GM21576 (cell line): ENCODE measurements around the gene FXYD6.
"Not testable (repeated sequence)": the region's sequence is repeated elsewhere in the genome, so short reads cannot be mapped to it uniquely, and the experiment has no call there.

ENCODE experiments used
- ATAC-seq: cut with Tn5 transposase; IDR thresholded peaks from one replicate; pipeline ENCODE4 v1.9.1; 2021; ENCODE audit warnings: mild to moderate bottlenecking, moderate library complexity; ENCODE audit not compliant: unreplicated experiment

Gene FXYD6

GRCh38 chr11:117871160-117871559 lies 5.3 kb downstream of the FXYD6 start:
- no peak for ATAC-seq

DNA sequence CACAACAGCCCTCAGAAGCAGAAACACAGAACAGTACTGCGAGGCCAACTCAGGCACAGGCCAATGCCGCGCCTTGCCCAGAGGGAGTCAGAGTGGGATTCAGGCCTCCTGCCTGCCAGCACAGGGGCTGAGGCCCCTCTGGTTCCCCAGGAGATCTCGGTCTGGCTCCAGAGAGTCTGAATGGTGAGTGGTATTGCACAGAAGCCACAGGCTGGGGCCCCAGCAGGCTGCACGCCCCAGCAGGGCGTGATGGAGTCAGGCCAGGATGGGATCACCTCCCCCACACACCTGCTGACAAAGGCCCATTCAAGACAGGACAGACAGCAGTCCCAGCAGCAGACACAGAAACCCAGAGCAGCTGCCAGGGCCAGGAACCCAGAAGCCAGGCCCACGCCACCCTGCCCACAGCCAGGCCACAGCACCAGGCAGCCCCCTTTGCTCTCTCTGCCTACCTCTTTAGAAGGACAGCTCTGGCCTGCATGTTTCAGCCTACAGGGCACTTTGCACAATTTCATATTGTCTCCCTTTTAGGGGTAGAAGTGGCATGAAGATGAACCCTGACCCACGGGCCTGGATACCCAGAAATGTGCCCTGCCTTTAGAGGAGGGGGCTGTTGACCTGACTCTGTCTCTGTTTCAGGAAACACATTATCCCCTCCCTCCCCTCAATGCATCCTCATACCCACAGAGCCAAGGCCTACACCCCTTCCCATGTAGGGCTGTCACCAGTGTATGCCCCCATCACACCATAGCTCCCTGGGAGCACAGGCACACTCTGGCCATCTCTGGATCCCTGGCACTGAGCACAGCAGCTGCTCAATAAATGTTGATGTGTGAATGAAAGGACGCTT lies 6.1 kb downstream of the FXYD6 start:
- no peak for ATAC-seq

GRCh38 chr11:117869604-117870003 lies 6.9 kb downstream of the FXYD6 start:
- ATAC-seq: no peak

GRCh38 chr11:117868815-117869561 lies 7.5 kb downstream of the FXYD6 start:
- ATAC-seq: no peak

DNA sequence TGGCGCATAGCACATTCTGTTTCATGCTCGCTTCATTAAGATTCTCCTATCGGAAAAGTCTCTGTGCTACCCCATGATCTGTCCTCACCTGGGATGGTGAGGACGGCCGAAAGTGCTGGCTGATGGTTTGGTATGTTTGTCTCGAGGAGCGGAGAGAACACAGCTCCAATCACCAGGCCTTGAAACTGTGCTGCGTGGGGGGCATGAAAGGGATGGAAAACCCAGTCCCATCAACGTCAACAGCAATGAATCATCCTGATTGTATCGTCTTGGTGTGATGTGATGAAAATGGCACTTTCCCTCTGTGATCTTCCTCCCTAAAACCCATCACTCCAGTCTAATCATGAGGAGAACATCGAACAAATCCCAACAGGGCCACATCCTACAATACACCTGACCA lies 8.4 kb downstream of the FXYD6 start:
- ATAC-seq: no peak

GRCh38 chr11:117866526-117866925 lies 9.9 kb downstream of the FXYD6 start:
- ATAC-seq: no peak

- not testable (repeated sequence) for ATAC-seq
Measured at GRCh38 chr11:117865546-117865945, 10.9 kb downstream of the FXYD6 start.

GRCh38 chr11:117863383-117863782 lies 13.1 kb downstream of the FXYD6 start:
- no peak for ATAC-seq

- ATAC-seq: no peak
Measured at GRCh38 chr11:117862753-117863152, 13.7 kb downstream of the FXYD6 start.

GRCh38 chr11:117862019-117862725 lies 14.3 kb downstream of the FXYD6 start:
- ATAC-seq: no peak

DNA sequence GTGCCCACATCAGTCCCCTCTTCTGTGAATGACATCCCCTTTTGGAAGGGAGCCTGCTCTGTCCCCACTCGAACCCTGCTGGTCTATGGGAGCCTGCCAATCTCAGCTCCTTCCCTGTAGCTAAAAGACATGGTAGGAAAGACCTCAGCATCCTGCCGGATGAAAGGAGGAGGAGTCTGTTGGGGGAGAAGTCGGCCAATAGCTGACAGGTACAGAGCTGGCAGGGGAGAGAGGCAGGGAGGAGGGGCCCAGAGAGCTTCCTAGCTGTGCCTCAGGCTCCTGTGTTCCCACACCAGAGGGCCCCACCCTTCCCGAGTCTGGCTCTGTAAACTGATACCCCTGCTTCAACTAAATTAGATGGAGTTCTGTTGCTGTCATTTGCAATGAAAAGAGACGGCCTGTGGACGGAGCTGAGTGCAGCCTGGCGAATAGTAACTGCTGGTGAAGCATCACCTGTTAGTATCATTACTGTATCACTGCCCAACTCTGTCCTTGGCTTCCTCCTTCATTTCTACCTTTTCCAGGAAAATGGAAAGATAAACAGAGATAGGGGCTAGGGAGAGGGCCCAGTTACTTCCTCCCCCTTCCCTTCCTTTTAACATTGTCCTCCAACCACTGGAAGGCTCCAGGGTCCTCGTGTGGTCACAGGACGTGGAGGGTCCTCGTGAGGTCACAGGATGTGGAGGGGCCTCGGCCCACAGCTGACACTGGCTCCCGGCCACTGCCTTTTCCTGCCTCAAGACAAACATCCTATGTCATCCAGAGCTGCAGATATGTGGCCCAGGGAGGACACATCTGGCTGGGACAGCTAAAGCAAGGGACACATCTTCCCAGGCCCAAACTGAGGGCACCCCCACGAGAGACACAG lies 15.1 kb downstream of the FXYD6 start:
- ATAC-seq: no peak

DNA sequence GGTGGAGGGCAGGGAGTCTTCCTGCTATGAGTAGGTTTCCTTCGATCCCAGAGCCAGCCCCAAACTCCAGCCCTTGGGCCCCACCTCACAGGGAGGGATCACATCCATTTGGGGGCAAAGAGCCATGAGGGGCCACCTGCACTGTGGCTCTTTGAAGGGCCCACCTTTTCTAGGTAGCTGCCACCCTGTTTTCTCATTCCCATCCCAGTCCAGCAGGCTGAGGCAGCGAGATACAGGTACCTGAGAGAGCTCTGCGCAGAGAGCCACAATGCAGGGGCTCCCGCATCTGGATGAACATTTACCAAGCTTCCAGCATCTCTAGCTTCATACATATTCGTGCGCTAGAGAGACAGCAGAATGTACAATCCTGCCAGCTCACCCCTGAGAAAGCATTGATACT lies 16.3 kb downstream of the FXYD6 start:
- ATAC-seq: no peak

GRCh38 chr11:117859488-117860112 lies 16.9 kb downstream of the FXYD6 start:
- no peak for ATAC-seq

GRCh38 chr11:117859061-117859460 lies 17.4 kb downstream of the FXYD6 start:
- no peak for ATAC-seq

GRCh38 chr11:117857734-117858414 lies 18.6 kb downstream of the FXYD6 start:
- ATAC-seq: no peak

DNA sequence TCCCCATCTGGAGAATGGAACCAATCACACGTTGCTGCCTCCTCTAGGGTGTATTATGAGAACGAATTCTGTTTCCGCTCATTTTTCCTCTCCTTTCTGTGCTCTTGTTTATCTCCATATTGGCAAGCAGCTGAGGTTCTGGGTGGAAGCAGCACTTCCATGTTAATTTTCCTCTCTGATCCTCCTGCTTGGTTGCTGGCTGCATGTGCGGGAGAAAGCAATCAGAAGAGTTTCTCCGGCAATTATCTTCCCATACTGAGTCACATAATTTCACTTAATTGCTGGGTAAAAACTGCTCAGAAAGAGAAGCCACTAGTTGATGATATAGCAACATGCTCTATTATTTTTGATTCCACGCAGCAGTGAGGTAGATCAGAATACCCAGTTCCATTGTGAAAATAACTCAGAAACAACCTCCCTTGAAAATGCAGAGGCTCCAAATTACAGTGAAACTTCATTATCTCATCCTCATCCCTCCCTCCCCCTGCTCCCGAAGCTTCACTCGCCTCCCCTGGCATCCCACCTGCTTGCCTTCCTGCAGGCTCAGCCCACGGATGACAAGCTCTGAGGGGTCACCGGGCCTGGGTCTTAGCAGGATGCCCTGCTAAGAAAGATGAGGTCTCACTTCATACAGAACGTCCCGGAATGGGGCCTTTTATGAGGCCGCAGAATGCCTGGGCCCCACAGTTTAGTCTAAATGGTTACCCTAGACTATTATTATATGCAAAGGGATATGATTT lies 20.4 kb downstream of the FXYD6 start:
- no peak for ATAC-seq

GRCh38 chr11:117855186-117855845 lies 21.1 kb downstream of the FXYD6 start:
- no peak for ATAC-seq

DNA sequence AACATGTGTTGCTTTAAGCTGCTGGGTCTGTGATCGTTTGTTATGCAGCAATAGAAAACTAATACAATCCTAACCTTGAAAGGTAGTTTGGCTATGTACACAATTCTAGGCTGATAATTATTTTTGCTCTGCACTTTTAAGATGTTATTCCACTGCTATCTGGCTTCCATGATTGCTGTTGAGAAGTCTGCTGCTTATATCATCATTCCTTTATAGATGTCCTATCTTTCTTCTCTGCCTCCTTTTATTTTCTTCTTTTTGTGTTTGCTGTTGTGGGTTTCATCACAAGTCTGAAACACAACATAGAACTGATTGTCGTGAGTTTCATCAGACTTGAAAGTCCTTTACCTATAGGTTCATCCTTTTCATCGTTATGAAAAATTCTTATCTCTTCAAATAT lies 24.1 kb downstream of the FXYD6 start:
- no peak for ATAC-seq
